GM18507 (cell line): ENCODE measurements around the gene LGMN.
"Not testable (repeated sequence)": the region's sequence is repeated elsewhere in the genome, so short reads cannot be mapped to it uniquely, and the experiment has no call there.

ENCODE experiments used
- DNase-seq: peaks from one replicate; pipeline ENCODE4 v3.0.0; 2011; ENCODE audit warnings: low read depth; ENCODE audit not compliant: insufficient read length; ENCODE audit errors: extremely low spot score
- FAIRE-seq: peaks from 2 replicates; lab custom pipeline; 2011; peaks lifted over from hg19 to GRCh38; lab: Jason Lieb, UNC

LGMN gene

DNA sequence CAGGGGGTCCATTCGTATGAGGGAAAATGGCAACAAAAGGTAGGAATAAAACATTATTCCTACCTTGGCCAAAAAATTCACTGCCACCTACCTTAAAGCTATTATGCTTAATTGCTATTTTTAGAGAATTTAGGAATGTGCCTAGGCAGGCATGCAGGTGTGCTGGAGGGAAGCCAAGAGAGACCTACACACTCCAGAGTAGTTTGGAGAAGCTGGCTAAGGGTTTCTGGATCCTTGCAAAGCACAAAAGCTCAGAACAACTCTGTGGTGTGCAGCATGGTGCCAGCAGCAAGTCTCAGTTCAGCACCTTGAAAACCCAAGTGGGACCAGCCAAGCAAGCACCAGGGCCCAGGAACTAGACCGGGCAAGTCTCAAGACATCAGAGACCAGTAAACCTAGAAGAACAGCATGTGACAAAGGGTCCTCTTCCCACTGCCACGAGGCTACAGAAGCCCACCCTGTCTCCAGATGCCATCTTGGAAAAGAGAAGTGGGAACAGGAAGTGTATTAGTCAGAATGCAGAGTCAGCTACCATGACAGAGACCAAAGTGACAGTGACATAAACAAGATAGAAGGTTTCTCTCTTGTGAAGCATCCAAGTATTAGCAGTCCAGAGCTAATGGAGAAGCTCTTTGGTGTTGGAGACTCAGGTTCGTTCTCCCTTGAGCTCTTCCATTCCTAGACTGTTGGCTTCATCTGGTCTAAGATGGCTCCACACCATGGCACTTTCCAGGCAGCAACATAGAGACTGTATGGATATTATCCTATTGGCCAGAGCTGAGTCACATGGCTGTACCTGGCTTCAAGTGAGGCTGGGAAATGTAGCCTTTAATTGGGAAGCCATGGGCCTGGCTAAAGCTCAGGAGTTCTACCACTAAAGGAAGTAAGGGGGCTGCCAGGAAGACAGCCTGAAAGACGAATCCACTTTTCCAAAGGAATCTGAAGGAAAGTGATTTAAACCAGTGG is 15.5 kb upstream of the LGMN start:
- FAIRE-seq: peak; percentile 93
- DNase-seq: not testable (repeated sequence)

DNA sequence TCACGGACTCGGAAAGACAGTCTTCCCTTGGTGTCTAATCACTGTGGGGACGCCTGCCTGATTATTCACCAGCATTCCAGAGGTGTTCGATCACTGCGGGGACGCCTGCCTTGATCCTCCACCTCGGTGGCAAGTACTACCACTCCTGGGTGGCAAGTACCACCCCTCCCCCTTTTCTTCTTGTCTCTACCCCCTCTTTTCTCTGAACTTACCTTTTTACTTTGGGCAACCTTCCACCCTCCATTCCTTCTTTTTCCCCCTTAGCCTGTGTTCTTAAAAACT is 12.0 kb upstream of the LGMN start:
- no peak for DNase-seq
- no peak for FAIRE-seq

DNA sequence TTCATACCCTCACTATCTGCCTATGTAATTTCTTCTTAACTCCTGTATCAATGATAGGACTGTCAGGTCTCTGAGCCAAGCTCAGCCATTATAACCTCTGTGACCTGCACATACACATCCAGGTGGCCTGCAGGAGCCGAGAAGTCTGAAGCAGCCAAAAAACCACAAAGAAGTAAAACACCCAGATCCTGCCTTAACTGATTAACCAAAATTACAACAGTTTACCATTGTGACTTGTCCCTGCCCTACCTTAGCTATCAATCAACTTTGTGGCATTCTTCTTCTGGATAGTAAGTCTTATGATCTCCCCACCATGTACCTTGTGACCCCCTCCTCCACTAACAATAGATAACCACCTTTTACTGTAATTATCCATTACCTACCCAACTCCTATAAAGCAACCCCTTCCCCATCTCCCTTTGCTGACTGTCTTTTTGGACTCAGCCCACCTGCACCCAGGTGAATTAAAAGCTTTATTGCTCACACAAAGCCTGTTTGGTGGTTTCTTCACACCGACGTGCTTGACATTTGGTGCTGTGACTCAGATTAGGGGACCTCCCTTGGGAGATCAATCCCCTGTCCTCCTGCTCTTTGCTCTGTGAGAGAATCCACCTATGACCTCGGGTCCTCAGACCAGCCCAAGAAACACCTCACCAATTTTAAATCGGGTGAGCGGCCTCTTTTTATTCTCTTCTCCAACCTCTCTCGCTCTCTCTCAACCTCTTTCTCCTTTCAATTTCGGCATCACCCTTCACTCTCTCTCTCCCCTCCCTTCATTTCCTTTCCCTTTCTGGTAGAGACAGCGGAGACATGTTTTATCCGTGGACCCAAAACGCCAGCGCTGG is 11.5 kb upstream of the LGMN start:
- FAIRE-seq: peak; percentile 94

DNA sequence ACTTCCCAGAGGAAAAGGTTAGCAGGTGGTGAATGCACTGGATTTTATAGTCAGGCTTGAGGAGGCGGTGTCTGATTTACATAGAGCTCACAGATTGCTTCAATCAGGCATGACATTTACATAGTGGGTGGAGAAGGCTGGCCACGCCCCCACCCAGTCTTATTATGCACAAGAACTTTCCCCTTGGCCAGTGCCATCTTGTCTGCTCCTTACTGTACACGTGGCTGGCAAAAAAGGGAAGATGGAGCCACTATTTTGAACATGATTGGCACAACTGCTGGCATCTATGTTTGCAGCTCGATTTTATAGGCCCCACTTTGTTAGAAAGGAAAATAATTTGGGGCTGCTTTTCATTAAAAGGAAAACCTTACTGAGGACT is 10.9 kb upstream of the LGMN start:
- DNase-seq: no peak

More for the DNA sequence above, 11.5 kb upstream of the LGMN start:
- DNase-seq: no peak

DNA sequence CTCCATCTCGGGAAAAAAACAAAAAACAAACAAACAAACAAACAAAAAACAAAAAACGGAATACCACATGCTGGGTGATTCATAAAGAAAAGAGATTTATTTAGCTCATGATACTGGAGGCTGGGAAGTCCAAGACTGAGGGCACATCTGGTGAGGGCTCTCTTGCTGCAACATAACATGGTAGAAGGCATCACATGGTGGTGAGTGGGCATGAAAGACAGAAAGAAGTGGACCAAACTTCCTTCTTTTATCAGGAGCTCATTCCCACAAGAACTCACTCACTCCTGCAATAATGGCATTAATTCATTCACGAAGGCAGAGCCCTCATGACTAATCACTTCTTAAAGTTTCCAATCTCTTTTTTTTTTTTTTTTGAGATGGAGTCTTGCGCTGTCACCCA is 8.0 kb upstream of the LGMN start:
- DNase-seq (no peak), FAIRE-seq (no peak)

More for the DNA sequence above, 10.9 kb upstream of the LGMN start:
- no peak for FAIRE-seq

DNA sequence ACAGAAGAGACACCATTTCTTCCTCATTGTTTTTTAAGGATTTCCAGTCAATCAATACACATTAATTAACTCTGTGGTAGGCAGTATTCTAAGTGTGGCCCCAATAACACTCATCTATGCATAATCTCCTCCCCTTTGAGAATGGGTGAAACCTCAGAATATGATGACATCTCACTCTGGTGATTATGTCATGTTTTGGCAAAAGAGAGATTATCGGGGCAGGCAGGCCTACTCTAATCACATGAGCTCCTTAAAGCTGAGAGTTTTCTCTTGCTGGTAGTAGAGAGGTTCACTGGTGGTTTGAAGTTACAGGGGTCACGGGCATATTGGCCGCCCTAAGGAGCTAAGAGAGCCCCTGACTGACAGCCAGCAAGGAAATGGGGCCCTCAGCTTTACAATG is 7.1 kb upstream of the LGMN start:
- FAIRE-seq (no peak), DNase-seq (no peak)

DNA sequence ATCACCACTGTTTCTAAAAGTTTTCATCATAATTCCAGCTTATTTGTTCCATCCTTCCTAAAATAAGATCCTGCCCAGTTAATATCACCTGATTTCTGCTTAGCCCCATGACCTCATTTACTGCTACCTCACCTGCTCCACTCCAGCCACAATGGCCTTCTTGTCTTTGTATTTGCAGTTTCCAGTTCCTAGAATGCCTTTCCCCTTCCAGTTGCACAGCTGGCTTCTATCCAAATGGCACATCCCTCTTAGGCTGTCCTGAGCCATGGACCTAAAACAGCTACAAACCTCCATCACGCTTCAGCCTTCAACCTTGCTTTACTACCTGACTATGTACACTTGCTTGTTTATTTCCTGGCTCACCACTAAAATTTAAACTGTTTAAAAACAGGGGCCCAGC is 6.5 kb upstream of the LGMN start:
- DNase-seq (no peak), FAIRE-seq (no peak)

DNA sequence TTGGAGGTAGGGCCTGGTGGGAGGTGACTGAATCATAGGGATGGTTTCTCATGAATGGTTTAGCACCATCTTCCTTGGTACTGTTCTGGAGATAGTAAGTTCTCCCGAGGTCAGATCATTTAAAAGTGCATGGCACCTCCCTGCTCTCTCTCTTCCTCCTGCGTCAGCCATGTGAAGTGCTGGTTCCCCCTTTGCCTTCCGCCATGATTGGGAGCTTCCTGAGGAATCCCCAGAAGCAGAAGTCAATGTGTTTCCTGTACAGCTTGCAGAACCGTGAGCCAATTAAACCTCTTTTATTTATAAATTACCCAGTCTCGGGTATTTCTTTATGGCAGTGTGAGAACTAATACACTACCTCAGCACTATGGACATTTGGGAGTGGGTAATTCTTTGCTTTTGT is 4.8 kb upstream of the LGMN start:
- no peak for DNase-seq
- no peak for FAIRE-seq

DNA sequence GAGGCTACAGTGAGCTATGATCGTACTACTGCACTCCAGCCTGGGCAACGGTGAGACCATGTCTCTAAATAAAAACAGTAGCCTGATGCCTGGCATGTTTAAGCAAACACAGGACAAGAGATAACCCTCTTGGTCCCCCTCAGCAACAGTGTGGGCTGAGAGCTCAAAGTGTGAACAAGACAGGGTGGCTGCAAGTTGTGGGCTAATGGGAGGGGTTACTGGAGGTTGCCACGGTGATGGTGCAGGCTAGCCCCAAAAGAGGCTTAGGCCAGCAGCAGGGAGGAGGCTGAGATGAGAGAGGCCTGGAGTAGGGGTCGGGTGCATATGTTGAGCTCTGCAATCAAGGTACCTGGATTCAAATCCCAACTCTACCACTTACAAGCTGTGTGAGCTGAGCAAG is 3.4 kb upstream of the LGMN start:
- FAIRE-seq: no peak
- DNase-seq: no peak

DNA sequence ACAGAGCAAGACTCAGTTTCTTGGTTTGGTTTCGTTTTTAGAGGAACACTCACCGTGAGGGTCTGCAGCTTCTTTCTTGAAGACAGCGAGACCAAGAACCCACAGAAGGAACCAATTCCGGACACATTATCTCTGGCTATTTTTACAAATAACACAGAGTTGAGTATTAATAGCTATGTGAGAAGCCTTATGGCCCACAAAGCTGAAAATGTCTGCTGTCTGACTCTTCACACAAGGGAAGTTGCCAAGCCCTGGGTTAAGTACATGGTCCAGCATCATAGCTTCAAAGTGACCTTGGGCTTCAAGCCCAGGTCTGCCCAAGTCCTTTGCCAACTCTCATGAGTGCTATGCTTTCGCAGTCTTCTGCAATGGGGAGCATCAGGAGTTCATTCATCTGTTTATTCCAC is 2.6 kb upstream of the LGMN start:
- peak; percentile 52 for FAIRE-seq

DNA sequence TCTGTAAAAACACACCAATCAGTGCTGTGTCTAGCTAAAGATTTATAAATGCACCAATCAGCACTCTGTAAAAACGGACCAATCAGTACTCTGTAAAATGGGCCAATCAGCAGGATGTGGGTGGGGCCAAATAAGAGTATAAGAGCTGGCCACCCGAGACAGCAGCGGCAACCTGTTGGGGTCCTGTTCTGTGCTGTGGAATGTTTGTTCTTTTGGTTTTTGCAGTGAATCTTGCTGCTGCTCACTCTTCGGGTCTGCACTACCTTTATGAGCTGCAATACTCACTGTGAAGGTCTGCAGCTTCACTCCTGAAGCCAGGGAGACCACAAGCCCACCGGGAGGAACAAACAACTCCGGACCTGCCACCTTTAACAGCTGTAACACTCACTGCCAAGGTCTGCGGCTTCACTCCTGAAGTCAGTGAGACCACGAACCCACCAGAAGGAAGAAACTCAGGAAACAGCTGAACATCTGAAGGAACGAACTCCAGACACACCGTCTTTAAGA is 1.8 kb upstream of the LGMN start:
- not testable (repeated sequence) for FAIRE-seq, DNase-seq

More for the DNA sequence above, 2.6 kb upstream of the LGMN start:
- DNase-seq: no peak

DNA sequence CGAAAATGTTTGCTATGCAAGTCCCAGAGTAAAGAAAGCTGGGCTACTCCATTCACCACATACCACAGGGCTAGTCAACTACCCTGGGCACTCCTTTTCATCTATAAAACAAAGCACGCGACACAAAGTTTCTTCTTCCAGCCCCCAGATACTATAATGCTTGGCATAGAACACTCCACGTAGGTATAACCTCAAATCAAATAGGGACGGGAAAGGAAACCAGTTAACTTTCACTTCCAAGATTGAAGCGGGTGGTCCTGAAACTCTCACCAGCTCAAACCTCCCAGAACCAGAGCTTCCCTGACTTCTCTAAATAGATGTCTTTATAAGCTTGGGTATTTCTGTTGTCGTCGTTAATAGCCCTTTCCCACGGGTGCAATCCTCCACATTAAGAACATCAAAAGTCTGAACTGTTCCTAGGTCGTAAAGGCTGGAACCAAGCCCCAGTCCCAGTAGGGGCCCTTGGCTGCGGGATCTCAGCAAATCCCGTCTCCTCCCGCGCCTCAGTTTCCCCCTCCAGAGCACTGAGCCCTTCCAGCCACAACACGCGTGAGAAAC is 647 bp downstream of the LGMN start:
- peak; percentile 39 for FAIRE-seq
- DNase-seq: no peak

DNA sequence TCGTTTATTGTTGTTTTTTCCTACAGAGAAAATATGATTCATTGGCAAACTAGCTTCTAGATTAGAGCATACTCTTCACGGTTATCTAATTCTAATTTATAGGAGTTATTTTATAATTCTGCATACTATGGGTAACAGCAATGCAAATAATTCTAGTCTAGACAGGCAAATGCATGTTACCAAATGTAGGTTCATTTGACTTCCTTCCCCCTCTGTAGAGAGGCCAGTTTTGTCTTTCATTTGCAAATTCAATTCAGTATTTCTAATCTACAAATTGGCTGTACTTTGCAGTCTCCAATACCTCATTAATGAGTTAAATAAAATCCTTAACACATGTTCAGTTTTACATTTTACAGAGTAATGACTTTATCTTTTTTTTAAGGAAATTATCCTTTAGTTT is 4.2 kb downstream of the LGMN start:
- no peak for FAIRE-seq
- no peak for DNase-seq

DNA sequence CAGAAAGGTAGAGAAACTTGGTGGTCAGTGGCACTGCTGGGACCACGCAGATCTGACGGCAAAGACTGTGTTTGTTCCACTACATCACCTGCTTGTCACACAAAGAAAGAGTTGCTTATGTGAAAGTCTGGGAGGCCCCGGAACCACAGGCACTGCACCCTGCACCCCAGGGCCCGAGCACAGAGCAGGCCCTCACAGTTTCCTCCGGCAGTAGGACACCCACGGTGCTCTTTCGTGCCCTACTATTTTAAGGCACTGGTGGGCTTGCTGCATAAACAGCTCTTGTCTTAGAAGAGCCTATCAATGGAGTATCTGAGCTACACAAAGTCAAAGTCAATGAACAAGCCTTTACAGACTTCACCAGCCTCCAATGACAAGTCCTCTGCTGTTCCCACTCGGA is 8.0 kb downstream of the LGMN start:
- no peak for FAIRE-seq
- DNase-seq: no peak

DNA sequence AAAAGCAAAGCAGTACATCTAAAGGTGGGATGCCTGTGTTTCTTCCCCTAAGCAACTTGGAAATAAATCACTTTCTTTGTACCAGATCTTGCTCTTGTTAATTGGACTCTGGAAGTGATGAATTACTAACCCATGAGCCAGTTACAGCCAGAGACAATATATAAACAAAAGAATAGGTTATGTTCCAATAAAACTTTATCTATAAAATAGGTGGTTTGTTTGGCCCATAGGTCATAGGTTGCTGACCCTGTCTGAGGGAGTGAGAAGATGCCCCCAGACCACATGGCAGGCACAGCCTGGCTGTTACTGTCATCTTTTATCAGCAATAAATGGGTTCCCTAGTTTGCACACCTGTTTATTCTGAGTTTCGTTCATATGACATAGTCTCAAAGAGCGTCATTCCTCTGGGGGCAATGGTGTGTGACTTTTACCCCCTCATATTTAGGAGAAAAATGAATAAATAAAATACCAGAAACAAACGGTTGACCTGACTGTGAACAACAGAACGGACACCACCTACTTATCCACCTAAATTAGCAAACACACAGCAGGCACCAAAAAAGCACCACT is 10.7 kb downstream of the LGMN start:
- no peak for DNase-seq
- FAIRE-seq: no peak

DNA sequence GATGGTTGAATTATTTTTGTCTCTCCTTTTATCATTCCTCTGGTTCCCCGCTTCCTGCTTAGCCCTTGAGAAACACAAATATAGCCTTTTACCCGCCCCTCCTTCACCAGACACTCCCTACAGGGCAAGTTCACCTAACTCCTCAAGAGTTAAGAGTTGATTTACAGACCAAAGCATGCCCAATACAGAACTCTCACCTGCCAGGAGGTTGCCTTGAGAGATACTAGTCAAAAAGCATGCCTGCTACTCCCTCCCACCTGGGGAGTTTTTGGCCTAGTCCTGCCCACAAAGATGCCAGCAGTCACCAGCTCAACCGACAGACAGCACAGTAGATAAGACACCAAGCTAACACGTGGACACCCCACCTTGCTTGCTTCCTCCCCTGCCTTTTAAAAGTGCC is 11.2 kb downstream of the LGMN start:
- FAIRE-seq (peak; percentile 59), DNase-seq (no peak)

DNA sequence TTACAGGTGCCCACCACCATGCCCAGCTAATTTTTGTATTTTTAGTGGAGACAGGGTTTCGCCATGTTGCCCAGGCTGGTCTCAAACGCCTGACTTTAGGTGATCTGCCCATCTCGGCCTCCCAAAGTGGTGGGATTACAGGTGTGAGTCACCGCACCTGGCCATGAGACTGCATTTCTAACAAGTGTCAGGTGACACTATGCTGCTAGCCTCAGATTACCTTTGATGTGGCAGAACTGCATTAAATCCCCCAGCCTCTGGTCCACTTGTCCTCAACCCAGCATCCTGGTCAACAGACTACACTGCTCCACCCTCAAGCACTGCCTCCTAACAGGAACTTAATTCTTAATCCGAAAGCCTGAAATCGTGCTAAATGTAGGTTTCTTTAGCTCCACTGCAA is 13.1 kb downstream of the LGMN start:
- FAIRE-seq (no peak), DNase-seq (no peak)

DNA sequence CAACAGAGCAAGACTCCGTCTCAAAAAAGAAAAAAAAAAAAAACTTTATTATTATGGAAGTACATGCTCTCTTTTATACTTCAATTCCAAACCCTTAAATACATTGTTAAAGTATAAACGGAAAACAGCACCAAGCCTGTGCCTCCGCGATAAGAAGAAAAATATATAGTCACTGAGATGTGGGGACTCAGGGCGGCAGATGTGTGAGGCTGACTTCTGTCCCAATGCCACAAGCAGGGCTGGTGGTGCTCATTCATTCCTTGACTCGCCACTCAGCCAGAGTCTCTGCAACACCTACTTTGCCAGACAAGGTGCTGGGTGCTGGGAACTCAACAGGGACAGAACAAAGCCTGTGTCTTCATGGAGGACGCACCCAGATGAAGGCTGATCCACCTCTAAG is 13.8 kb downstream of the LGMN start:
- DNase-seq (no peak), FAIRE-seq (no peak)

DNA sequence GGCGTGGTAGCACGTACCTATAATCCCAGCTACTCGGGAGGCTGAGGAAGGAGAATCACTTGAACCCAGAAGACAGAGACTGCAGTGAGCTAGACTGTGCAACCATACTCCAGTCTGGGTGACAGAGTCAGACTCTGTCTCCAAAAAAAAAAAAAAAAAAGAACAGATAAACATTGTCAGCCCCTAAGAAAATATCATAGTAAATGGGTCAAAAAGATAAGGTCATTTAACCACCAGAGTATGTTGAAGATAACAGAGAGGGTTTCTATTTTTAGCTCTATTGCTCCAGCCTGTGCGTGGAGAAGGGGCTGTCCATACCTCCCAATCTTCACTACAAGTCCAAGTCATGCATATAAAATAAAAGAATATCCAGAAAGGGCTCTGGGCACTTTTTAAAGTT is 15.4 kb downstream of the LGMN start:
- DNase-seq (no peak), FAIRE-seq (no peak)

DNA sequence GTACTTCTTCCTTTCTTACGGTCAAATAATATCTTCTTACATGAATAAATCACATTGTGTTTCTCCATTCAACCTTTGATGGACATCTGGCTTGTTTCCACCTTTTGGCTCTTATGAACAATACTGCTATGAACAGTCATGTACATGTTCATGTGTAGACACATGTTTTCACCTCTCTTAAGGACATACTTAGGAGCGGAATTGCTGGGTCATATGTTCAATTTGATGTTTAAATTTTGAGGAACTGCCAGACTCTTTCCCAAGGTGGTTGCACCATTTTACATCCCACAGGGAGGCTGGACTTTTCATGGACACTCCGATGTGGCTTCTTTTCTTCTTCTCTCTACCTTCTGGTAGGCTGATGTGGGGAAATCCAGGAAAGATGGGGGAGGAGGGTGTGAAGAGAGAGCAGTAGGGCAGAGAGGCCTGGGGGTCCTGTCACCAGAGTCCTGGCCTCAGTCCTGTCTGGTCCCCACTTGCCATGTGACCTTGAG is 16.8 kb downstream of the LGMN start:
- DNase-seq (no peak), FAIRE-seq (no peak)
